GM12892 (cell line): ENCODE measurements around the gene PACSIN2.

Experiments
- POLR2AphosphoS5 ChIP-seq: IDR thresholded peaks from 2 replicates; pipeline ENCODE4 v1.6.1; 2011; ENCODE audit warnings: low read depth, low read length, control low read depth
- TAF1 ChIP-seq: IDR thresholded peaks from 2 replicates; pipeline ENCODE4 v1.6.1; 2011; ENCODE audit warnings: low read depth, mild to moderate bottlenecking, control low read depth, low read length, borderline replicate concordance

DNA sequence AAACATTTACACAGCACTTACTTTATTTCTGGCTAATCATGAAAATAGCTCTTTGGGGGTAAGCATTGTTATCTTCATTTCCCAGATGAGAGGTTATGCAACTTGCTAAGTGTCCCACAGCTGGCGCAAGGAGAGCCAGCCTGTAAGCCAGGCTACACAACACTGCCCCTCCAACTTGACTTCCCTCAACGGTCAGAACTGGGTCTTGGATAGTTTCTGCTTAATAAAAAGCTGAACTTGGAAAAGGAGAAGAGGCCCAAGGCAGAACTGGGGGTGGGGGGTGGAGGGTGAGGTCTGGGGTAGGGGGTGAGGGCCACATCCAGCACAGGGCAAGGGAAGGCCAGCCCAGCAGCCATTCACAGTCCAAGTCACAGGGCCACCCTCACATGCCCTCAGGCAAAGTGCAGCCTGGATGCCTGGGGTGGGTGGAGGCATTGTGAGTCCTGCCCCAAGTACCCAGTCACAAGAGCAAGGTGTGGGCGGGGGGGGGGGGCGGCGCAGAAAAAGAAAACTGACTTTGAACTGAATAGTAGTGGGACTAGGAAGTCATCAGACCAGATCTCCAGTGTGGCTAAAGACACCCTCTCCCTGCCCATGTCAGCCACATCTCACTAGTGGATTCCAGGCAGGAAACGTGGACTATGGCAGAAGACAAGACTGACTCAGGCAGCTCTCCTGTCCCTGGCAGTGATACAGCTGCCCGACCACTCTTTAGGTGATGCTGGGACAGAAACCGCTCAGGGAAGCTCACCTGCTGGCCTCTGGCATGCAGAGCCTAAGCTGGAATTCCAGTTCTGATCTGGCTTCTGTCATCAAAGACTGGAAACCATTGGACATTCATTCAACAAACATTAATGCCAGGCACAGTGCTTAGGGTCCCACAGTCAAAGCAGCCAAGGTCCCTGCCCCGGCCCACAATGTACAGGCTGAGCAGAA is 52.4 kb downstream of the PACSIN2 start:
- TF ChIP-seq TAF1: no peak
- no peak for TF ChIP-seq POLR2AphosphoS5
